IMR-90 (cell line): ENCODE data around the gene CMSS1.

Source experiments
- MXI1 ChIP-seq: IDR thresholded peaks from 2 replicates; pipeline ENCODE4 v1.6.1; 2012; ENCODE audit warnings: low read depth, mild to moderate bottlenecking, low read length, moderate library complexity, borderline replicate concordance
- TF ChIP-seq, protein P1 (sequence below): fragments of 150-350 bp; IDR thresholded peaks from 2 replicates; pipeline ENCODE4 v1.6.1; 2016; ENCODE audit warnings: low read depth, mild to moderate bottlenecking, low read length, moderate library complexity, borderline replicate concordance

DNA sequence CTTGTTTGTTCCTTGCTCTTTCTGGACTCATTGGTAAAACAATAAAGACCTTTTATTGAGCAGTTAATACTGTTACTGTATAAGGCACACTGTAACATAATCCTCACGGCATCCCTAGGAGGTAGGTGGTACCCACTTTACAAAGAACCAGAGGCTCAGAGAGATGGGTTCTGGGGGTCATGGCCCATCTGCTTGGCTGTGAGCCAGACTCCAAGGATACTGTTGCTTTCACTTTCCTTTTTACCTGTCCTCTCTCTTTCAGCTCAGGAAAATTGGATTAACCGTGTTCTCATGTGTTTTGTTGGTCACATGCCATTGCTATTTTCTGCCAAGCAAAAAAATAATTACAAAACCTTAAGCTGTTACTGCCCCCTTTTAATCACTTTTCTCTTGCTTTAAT lies 331.5 kb downstream of the CMSS1 start:
- TF ChIP-seq, protein P1, sequence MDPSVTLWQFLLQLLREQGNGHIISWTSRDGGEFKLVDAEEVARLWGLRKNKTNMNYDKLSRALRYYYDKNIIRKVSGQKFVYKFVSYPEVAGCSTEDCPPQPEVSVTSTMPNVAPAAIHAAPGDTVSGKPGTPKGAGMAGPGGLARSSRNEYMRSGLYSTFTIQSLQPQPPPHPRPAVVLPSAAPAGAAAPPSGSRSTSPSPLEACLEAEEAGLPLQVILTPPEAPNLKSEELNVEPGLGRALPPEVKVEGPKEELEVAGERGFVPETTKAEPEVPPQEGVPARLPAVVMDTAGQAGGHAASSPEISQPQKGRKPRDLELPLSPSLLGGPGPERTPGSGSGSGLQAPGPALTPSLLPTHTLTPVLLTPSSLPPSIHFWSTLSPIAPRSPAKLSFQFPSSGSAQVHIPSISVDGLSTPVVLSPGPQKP = no peak
- TF ChIP-seq MXI1 = no peak
